ENCODE results near the gene MYL5. TPM values are rescaled to one million over a fixed set of nuclear protein-coding genes. Genes with fewer than 3 reads are reported as not detected.

Gene MYL5
- total RNA-seq, 1 donor from 2014 or later, result 17.5 TPM

GRCh38 chr4:726235-726787 is 52.0 kb downstream of the MYL5 start:
- H4K20me1 ChIP-seq (ENCODE audit: insufficient read depth, low read length), result peaks cover 85% of the 10 kb centered on the region
- no peak overlapping the region for H3K4me3 Mint-ChIP-seq (ENCODE audit: unreplicated experiment)
- no peak overlapping the region for H2AFZ ChIP-seq (ENCODE audit: low read depth, low read length)
- peaks cover under 1% of the 10 kb centered on the region for H3K4me1 ChIP-seq (ENCODE audit: insufficient read depth, low read length)
- H3K4me3 ChIP-seq (ENCODE audit: insufficient read depth, low read depth, low read length), result no peak overlapping the region
- no peak overlapping the region for H3K4me2 ChIP-seq (ENCODE audit: low read length)
- no peaks in the 10 kb centered on the region for H3K27me3 ChIP-seq (ENCODE audit: insufficient read depth, low read length)
- H3K9ac ChIP-seq (ENCODE audit: low read length), result peak overlapping the region; percentile 23
- H3K9me3 Mint-ChIP-seq (ENCODE audit: unreplicated experiment), result peaks cover 2% of the 10 kb centered on the region
- H3K27ac Mint-ChIP-seq (ENCODE audit: unreplicated experiment), result no peak overlapping the region
- no peak overlapping the region for H3K27ac ChIP-seq (ENCODE audit: low read depth, low read length)
- no peaks in the 10 kb centered on the region for H3K9me3 ChIP-seq (ENCODE audit: insufficient read depth, low read depth, low read length)
- TF ChIP-seq EZH2 (IDR thresholded peaks at IDR 0.05; ENCODE audit: insufficient read depth, low read length) (no peak), CTCF (IDR thresholded peaks at IDR 0.05; ENCODE audit: insufficient read depth, low read depth, low read length) (no peak)
- H3K79me2 ChIP-seq (ENCODE audit: insufficient read depth, low read length), result peaks cover 96% of the 10 kb centered on the region
- DNase-seq (ENCODE audit: low read depth) (peak; percentile 25), FAIRE-seq (no peak)
- peaks cover 3% of the 10 kb centered on the region for H3K36me3 ChIP-seq (ENCODE audit: insufficient read depth, low read length)
- H3K36me3 Mint-ChIP-seq (ENCODE audit: low read depth, unreplicated experiment), result peaks cover 18% of the 10 kb centered on the region
- no peaks in the 10 kb centered on the region for H3K27me3 Mint-ChIP-seq (ENCODE audit: low read depth, unreplicated experiment)
- H3K4me1 Mint-ChIP-seq (ENCODE audit: low read depth, unreplicated experiment), result peaks cover 19% of the 10 kb centered on the region

- no peak overlapping the region for H3K4me2 ChIP-seq (ENCODE audit: low read length)
These were observed 52.5 kb downstream of the MYL5 start for GRCh38 chr4:726838-727237.

More at GRCh38 chr4:726838-727237, 52.5 kb downstream of the MYL5 start:
- H3K27me3 ChIP-seq (ENCODE audit: insufficient read depth, low read length), result no peaks in the 10 kb centered on the region
- peaks cover 91% of the 10 kb centered on the region for H3K79me2 ChIP-seq (ENCODE audit: insufficient read depth, low read length)
- H3K36me3 Mint-ChIP-seq (ENCODE audit: low read depth, unreplicated experiment), result peaks cover 18% of the 10 kb centered on the region
- no peak overlapping the region for H3K27ac Mint-ChIP-seq (ENCODE audit: unreplicated experiment)
- peak overlapping the region; percentile 23 for H3K9ac ChIP-seq (ENCODE audit: low read length)
- H3K27me3 Mint-ChIP-seq (ENCODE audit: low read depth, unreplicated experiment), result no peaks in the 10 kb centered on the region
- H3K4me3 Mint-ChIP-seq (ENCODE audit: unreplicated experiment), result peak overlapping the region; percentile 64
- TF ChIP-seq CTCF (IDR thresholded peaks at IDR 0.05; ENCODE audit: insufficient read depth, low read depth, low read length) (no peak), EZH2 (IDR thresholded peaks at IDR 0.05; ENCODE audit: insufficient read depth, low read length) (no peak)
- H3K27ac ChIP-seq (ENCODE audit: low read depth, low read length), result no peak overlapping the region
- no peaks in the 10 kb centered on the region for H3K4me1 ChIP-seq (ENCODE audit: insufficient read depth, low read length)
- DNase-seq (ENCODE audit: low read depth) (no peak), FAIRE-seq (no peak)
- peaks cover 2% of the 10 kb centered on the region for H3K9me3 Mint-ChIP-seq (ENCODE audit: unreplicated experiment)
- peaks cover 3% of the 10 kb centered on the region for H3K36me3 ChIP-seq (ENCODE audit: insufficient read depth, low read length)
- no peak overlapping the region for H2AFZ ChIP-seq (ENCODE audit: low read depth, low read length)
- peaks cover 79% of the 10 kb centered on the region for H4K20me1 ChIP-seq (ENCODE audit: insufficient read depth, low read length)
- H3K4me1 Mint-ChIP-seq (ENCODE audit: low read depth, unreplicated experiment), result peaks cover 14% of the 10 kb centered on the region
- H3K9me3 ChIP-seq (ENCODE audit: insufficient read depth, low read depth, low read length), result no peaks in the 10 kb centered on the region
- no peak overlapping the region for H3K4me3 ChIP-seq (ENCODE audit: insufficient read depth, low read depth, low read length)
